OCI-LY1 (cell line): ENCODE measurements around the gene MMP13.

Experiments
- CTCF ChIP-seq: fragments of 200-600 bp; sonication (generic), shearing (Covaris generic); IDR thresholded peaks from 2 replicates; pipeline ENCODE4 v1.5.1; 2017; ENCODE audit warnings: mild to moderate bottlenecking, antibody characterized with exemption, low read length, moderate library complexity, mixed read lengths
- EZH2 ChIP-seq: fragments of 200-600 bp; sonication (generic), shearing (Covaris generic); IDR thresholded peaks from 2 replicates; pipeline ENCODE4 v1.8.0; 2017; ENCODE audit warnings: borderline replicate concordance, mixed run types, mild to moderate bottlenecking, antibody characterized with exemption, low read length, moderate library complexity, mixed read lengths

GRCh38 chr11:102967497-102967896 lies 12.0 kb upstream of the MMP13 start:
- TF ChIP-seq CTCF (no peak), EZH2 (no peak)
